ENCODE results near the gene NCAPG2.

The NCAPG2 gene

DNA sequence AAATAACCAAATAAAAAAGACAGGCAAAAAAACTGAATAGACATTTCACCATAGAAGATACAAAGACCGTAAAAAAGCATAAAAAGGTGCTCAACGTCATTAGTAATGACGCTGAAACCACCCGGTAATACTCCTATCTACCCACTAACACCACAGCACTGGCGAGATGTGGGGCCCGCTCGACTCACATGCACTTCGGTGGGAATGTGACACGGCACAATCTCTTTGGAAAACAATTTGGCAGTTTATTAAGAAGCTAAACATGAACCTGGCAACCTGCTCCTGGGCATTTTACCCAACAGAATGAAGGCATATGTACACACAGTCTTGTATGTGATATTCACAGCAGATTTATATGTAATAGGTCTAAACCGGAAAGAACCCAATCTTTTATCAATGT is 42.8 kb upstream of the NCAPG2 start:
- TF ChIP-seq, protein P1, sequence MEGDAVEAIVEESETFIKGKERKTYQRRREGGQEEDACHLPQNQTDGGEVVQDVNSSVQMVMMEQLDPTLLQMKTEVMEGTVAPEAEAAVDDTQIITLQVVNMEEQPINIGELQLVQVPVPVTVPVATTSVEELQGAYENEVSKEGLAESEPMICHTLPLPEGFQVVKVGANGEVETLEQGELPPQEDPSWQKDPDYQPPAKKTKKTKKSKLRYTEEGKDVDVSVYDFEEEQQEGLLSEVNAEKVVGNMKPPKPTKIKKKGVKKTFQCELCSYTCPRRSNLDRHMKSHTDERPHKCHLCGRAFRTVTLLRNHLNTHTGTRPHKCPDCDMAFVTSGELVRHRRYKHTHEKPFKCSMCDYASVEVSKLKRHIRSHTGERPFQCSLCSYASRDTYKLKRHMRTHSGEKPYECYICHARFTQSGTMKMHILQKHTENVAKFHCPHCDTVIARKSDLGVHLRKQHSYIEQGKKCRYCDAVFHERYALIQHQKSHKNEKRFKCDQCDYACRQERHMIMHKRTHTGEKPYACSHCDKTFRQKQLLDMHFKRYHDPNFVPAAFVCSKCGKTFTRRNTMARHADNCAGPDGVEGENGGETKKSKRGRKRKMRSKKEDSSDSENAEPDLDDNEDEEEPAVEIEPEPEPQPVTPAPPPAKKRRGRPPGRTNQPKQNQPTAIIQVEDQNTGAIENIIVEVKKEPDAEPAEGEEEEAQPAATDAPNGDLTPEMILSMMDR (IDR thresholded peaks at IDR 0.05; ENCODE audit: low read depth, low read length) = no peak
- no peak for DNase-seq (ENCODE audit: extremely low read depth, low read depth)

DNA sequence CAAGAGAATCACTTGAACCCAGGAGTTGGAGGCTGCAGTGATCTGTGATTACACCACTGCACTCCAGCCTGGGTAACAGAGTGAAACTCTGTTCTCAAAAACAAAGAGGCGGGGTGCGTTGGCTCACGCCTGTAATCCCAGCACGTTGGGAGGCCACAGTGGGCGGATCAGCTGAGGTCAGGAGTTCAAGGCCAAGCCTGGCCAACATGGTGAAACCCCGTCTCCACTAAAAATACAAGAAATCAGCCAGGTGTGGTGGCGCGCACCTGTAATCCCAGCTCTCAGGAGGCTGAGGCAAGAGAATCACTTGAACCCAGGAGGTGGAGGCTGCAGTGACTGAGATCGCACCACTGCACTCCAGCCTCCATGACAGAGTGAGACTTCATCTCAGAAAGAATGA is 42.4 kb upstream of the NCAPG2 start:
- TF ChIP-seq, protein P1 (IDR thresholded peaks at IDR 0.05; ENCODE audit: low read depth, low read length) = no peak
- no peak for DNase-seq (ENCODE audit: extremely low read depth, low read depth)

DNA sequence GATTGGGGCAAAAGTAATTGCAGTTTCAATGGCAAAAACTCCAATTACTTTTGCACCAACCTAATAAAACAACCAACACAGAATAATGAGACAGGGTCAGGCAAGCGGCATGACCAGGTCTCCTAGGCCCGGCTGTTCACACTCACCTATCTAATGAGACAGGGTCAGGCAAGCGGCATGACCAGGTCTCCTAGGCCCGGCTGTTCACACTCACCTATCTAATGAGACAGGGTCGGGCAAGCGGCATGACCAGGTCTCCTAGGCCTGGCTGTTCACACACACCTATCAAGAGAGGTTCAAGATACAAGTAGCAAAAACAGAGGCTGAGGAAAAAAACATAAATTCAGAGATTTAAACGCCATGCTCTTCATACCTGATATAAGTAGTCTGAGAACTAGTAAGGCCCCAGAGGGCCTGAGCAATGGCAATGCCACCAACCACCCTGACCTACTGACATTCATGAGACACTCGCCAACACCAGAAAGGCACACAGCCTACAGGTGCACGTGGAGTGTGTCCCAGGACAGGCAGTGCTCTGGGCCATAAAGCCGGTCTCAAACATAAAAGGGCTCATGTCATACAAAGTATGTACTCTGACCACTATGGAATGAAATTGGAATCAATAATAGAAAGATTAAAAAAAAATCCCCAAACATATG is 40.6 kb upstream of the NCAPG2 start:
- TF ChIP-seq, protein P1 (IDR thresholded peaks at IDR 0.05; ENCODE audit: low read depth, low read length) = no peak
- no peak for DNase-seq (ENCODE audit: extremely low read depth, low read depth)

DNA sequence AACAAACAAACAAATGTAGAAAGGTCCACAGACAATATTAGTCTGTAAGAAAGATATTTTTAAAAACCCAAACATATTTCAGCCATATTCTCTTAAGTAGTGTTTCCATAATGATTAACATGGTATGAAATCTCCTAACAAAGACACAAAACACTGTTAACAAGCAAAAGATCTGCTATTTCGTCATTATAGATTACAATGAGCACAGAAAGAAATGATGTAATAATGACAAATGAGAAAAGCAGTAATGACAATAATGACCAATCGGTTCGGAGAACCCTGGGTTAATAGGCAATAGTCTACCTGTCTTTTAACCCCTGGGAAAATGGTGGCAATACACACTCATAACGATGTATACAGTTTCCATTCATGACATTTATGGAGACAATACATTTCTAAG is 39.5 kb upstream of the NCAPG2 start:
- no peak for DNase-seq (ENCODE audit: extremely low read depth, low read depth)
- TF ChIP-seq, protein P1 (IDR thresholded peaks at IDR 0.05; ENCODE audit: low read depth, low read length) = no peak

DNA sequence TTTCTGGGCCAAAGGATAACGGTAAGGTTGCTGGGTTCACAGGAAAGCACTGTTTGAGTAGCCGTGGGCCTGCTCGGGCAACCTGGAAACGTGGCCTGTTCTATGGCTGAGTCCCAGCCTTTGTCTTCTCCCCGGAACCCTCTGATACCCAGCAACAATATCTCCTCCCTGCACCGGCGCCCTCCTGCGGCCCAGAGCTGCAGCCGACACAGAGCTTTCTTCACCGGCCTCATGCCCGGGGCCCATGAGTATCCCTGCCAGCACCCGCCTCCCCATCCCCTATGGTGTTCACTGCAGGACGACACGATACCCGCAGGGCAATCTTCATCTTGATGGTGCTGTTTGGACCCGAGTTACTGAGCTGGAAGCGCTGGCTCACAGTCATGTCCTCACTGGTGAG is 38.6 kb upstream of the NCAPG2 start:
- DNase-seq (ENCODE audit: extremely low read depth, low read depth) = no peak
- TF ChIP-seq, protein P1 (IDR thresholded peaks at IDR 0.05; ENCODE audit: low read depth, low read length) = no peak

DNA sequence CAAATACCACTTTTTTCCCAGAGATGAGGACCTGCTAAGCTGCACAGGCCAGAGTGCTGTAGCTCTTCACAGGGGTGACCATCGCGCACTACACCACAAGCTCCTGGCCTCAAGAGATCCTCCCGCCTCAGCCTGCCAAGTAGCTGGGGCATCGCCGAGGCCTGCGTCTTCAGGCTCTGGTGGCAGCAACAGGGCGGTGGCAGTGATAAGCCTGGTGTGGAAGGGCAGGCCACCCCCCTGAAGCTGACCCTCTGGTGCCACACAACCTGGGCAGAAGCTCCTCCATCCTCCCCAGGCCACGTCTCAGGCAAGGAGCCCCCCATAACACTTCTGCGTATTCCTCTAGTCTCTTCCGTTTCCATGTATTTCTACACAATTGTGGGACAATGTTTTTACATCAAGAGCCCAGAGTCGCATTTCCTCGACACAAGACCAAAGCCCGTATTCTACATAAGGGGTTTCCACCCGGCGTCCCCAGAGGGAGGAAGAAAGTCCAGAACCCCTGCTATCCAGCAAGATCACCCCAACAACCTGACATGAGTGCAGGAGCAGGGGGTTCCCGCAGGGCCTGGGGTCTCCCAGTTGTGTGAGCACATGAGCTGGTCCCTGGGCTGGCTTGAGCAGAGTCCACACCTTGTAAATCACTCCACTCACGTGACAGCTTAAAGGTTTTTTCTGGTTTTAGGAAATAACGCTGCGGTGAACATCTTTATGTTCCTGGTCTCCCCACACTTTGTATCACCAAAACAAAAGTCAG is 37.6 kb upstream of the NCAPG2 start:
- TF ChIP-seq, protein P1 (IDR thresholded peaks at IDR 0.05; ENCODE audit: low read depth, low read length) = no peak
- no peak for DNase-seq (ENCODE audit: extremely low read depth, low read depth)

DNA sequence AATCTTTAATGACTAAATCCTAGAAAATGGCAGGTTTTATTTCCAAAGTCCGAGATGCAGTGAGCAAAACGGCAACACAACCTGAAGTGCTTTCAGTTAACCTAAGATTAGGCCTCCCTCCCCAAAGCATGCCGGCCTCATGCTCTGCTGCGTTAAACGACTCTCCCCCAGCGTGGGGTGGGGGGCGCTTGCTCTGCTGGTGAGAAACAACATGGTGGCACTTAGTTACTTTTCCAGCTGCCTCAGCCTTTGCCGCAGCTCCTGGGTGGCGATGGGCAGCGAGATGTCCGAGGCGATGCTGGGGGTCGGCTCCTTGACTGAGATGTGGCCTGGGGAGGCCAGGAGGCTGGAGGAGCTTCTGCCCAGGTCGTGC is 36.7 kb upstream of the NCAPG2 start:
- TF ChIP-seq, protein P1 (IDR thresholded peaks at IDR 0.05; ENCODE audit: low read depth, low read length) = no peak; the same call in 1 of the 2 replicates
- no peak for DNase-seq (ENCODE audit: extremely low read depth, low read depth)
